Astrocyte of the hippocampus (primary cell): Measurements from ENCODE around the gene CRIM1.
A peak's percentile ranks its signal among the peaks of the same experiment; 100 is the strongest.

ENCODE experiments used
- DNase-seq: peaks from one replicate; pipeline ENCODE4 v3.0.0; 2011; ENCODE audit warnings: low read depth, low spot score

The CRIM1 gene

DNA sequence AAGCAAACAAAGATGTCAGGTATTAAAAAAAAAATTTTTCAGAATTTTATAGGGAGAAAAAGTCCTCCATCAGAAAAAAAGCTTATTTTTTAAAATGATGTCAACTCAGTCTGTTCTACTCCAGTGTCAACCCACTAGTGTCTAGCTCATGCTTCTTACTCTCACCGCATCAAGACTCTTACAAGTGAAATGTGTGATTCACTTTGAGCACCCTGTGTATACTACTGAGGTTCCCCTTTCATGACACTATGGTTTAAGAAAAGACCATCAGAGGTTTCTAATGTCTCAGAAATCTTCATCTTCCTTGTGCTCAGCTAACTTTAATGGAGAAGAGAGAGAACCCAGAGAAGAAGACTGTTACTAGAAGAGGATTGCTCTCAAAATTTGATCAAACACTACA is 199.0 kb downstream of the CRIM1 start:
- DNase-seq: no peak

DNA sequence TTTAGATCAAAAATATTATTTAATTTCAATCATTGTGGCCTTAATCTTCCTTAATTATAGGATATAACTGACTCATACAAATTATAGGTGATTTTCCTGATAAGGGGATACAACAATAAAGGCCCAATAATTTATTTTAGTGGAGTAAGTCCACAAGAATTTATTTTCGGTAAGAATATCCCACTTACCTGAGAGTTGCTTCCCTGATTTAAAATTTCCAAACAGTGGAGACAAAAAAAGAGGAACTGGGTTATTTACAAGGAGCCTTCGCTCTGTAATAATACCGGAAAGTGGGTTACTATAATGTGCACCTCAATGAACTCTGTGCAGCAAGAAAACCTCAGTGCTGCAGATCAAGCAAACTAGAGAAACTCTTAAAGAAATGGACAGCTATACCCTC is 200.2 kb downstream of the CRIM1 start:
- no peak for DNase-seq

DNA sequence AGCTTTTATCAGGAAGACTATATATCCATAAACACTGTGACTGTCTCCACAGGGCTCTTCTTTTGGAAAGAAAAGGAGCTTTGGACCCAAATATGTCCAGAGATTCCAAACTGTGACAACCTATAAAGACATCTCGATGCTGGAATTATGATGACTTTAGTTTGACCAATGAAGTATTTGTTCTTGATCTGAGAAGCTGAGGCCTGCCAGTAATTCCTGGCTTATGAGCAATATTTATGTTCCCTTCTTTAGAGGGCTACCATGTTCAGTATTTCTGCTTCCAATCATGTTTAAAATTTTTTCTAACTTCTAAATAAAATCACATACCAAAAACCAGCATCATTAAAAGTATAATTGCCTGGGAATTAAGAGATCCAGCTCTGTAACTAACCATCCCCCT is 201.3 kb downstream of the CRIM1 start:
- peak; percentile 67 for DNase-seq

DNA sequence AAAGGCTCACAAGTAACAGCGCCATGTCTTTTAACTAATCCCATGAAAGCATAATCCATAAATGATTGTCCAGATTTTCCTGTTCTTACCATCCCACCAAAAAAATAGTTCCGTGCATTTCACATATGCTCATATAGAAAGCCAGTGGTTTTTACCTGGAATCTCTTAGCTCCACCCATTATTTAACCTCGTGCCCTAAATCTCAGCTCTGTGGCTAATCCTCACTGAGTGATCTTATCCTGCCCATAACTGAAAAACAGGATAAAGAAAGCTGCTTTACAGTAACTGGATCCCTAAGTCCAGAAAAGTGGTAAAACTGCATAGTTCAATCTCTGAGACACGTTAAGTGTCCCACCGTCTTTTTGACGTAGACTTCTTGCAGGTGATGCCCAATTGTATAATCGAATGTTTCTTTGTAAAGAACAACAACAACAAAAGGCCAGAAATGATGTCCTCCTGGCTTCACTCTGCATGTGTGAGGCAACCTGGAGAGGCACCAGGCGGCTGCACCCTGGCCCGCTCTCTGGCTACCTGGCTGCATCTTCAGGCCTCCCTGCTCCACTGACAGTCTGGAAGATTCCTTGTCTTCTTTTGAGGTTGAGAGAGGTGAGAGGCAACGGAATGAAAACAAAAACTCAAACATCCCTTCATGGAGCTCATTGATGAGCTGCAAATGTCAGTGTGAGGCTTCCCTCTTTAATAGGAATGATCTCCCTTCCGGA is 203.8 kb downstream of the CRIM1 start:
- no peak for DNase-seq

DNA sequence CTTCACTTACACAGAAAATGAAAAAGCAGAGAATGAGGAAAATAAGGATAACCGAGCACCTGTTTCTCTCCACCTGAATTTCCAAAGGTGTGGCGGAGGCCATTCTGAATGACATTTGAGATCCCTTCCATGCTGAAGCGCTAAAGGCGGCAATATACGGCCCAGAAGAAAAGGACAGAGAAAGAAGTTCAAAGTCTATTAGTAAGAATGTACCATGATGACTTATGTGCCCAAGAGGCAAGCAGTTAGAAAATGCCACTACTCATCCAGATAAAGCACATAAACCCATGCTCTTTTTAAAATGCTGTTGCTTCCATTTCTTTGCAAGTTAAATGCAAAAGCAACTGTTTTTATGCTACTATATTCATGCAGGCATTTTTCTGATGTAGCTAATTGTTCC is 205.1 kb downstream of the CRIM1 start:
- DNase-seq: no peak

DNA sequence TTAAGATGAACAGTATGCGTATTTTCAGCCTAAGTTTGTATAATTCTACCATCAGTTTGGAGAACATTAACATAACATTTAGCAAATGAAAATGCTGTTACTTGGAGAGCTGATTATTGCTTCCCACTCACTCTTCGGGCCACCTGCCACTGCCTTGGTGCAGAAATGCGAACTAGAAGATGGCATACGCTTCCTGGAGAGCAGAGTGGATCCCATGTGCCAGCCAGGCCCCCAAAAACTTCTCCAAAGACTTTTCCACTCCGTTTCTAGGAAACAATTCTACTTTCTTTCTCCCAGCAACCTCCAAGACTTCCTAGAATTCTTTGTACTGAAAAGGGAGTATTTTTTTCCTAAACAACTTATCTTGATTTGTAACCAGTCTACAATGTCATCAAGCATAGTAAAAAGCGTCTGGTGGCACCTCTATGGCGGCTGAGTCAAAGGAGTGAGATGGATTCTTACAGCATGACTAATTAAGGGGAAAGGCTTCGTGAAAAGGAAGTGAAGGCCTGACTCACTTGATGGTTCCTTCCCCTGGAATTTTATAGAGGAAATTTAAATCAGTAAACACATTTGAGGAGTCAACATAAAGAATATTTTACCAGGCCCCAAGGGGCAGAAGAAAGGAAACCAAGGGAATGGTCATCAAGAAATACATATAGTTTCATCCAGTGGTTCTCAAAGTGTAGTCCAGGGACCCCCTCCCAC is 205.8 kb downstream of the CRIM1 start:
- DNase-seq: peak; percentile 94

DNA sequence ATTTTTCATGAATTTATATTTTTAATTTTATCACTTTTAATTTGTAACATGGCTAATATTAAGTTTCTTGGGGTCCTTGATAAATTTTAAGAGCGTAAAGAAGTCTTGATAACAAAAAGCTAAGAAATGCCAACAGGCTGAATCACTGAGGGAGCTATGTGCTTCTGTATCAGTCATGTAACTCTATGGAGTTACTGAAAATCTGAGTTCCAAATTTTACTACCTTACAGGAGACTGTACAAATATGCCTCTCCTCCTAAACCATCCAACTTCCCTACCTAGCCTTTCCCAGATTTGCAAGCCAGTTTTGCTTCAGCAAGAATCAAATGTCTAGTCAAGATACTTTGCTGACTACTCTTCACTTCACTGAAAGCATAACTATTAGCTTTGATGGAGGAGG is 206.7 kb downstream of the CRIM1 start:
- peak; percentile 70 for DNase-seq

DNA sequence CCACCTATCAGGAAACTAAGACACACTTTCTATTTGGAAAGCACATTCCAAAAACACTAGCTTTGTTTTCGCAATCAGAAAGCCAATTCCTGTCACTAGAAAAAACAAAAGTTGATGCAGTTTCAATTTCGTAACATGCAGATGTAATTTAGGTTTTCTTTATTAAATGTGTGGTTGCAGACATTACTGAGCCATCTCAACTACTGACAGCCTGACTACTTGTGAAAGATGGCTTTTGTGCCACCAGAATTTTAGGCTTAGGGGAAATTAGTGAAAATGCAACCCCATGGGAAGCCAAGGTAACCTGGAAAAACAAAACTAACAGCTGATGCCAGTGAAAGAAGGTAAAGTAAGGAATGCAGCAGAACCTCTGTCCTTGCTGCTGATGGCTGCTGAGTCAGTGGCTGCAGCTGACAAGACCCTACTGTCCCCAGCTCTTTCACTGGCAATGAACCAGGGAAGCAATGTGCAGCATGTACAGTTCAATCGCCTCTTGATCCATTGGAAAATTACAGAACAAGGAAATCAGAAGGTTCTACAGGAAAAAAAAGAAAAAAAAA is 207.5 kb downstream of the CRIM1 start:
- peak; percentile 41 for DNase-seq

DNA sequence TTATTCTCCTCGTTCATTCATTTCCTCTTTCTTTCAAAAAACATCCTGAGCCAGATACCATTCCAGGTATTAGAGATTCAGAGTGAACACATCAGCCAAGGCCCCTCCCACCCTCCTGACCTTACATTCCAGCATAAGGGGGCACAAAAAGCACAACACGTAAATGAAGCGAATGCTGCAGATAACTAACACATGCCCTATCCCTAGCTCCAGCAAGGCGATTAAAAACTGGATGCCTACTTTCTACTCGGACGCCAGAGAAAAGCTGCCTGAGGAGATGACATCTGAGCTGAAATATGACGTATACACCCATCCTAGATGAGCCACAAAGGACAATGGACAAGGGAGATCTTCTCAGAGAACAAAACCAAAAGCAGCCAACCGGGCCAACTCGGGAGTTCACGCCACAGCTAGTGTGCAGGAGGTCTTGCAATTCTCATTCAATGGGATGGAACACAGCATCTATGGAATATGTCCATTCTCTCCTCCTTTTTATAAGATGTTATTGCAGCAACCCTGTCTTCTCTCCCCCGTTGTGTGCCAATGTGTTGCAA is 208.9 kb downstream of the CRIM1 start:
- no peak for DNase-seq

DNA sequence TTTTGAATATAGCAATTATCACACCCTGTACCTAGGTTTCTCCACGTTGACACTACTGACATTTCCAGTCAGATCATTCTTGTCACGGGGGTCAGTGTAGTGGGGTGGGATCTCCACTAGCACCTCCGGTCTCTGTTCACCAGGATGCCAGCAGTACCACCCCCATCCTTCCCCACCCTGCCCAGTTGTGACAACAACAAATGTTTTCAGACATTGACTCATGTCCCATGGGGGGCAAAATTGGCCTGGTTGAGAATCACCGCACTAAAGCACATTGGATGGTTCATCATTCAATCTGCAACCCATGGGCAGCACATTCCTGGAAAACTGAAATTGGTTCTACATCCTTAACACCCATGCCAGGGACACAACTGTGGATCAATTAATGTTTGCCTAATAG is 210.1 kb downstream of the CRIM1 start:
- no peak for DNase-seq

DNA sequence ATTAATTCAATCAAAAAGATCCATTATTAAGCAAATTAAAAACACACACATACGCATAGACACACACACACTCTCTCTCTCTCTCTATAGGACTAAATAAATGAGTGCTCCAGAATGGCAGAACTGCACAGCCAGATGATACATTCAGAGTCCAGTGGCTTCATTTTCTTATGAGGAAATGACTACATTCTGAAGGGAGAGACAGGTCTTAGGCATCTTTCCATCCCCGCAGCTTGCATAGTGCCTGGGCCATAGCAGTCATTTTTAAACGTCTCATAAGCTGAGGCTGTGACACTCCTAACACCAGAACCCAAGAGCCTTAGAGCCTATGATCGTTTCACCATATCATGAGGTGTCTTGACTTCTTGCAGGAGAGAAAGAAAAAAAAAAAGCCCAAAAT is 211.3 kb downstream of the CRIM1 start:
- DNase-seq: no peak

DNA sequence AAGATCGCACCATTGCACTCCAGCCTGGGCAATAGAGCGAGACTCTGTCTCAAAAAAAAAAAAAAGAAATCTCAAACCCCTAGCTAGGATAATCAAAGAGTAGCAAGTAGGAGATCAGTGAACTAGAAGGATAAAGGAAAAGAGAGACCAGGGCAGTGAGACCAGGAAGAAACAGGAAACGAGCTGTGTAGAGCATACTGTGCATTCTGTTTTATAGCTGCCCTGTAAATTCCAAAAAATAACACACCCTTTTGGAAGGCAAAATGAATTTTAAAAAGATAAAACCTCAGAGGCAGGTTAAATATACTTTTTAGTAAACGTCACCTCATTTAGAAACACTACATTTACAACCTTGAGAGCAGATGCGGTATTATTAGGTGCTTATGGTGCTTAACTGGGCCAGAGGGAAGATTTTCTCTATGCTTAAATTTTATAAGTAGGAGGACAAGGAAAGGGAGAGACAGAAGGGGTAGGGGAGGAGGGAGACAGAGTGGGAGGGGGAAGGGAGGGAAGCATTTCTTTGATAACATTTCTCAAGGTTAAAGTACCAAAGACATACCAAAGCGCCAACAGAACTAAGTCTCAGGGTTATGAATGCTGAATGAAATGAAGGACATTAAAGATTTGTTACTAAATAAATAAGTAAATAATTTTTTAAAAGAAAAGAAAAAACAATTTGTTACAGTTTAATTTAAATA is 212.3 kb downstream of the CRIM1 start:
- no peak for DNase-seq

DNA sequence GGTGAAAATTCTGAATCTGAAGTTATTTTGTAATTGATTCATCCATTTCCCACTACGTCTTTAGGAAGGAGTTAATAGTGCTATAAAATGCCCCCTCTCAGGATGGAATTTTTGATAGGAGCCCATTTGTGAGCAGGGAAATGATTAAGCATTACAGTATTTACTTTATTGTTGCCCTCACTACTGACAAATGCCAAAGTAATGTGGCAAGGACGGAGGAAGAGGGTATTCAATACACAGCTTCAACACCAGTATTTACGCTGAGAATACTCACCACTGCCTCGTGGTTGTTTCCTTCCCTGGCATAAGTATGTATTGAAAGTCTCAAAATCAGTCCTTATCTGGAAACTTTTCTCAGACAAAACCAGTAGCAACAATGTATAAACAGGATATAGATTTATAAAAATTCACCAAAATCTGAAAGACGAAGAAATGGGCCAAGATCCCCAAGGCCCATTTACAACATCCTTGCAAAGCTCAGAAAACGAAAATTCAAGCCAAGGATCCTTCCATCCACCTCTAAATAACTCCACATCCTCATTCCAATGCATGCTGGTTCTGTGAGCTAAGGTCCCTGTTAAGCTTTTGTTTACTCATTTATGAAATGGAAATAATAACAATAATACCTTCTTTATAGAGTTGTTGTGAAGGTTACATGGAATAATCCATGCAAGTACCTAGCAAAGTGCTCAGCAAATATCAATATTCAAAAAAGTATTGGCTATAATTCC is 213.1 kb downstream of the CRIM1 start:
- peak; percentile 73 for DNase-seq

DNA sequence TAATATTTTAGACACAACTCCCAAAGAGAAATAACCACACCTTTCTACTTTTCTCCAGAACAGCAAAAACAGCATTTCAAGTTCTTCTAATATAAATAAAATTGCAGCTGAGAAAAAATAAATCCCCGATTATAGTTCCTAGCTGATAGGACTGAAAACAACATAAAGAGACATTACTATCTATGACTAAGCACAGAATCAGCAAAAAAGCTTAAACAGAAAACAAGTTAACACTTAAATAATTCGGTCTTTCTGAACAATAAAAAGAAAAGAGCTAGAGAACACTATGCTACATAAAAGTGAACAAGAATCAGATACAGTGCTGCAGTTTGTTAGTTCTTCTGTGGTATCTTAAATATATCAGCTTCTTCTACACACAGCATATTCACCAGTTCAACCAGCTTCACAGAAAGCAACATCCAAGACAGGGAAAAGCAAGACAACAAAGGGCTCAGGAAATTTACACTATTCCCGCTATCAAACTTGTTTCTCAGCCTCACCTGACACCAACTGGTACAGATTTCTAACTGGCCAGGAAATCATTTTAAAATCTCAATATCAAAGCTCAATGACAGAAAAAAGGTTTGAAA is 213.8 kb downstream of the CRIM1 start:
- DNase-seq: peak; percentile 56

DNA sequence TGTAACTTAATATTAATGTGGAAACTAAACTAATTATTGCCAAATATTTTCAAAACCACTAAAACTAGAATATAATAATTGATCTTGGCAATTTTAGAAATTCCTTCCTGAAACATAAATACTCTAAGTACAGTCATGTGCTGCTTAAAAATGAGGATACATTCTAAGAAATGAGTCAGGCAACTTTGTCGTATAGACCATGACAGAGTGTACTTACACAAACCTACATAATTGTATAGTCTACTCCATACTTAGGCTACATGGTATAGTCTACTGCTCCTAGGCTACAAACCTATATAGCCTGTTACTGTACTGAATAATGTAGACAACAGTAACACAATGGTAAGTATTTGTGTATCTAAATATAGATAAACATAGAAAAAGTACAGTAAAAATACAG is 214.8 kb downstream of the CRIM1 start:
- no peak for DNase-seq

DNA sequence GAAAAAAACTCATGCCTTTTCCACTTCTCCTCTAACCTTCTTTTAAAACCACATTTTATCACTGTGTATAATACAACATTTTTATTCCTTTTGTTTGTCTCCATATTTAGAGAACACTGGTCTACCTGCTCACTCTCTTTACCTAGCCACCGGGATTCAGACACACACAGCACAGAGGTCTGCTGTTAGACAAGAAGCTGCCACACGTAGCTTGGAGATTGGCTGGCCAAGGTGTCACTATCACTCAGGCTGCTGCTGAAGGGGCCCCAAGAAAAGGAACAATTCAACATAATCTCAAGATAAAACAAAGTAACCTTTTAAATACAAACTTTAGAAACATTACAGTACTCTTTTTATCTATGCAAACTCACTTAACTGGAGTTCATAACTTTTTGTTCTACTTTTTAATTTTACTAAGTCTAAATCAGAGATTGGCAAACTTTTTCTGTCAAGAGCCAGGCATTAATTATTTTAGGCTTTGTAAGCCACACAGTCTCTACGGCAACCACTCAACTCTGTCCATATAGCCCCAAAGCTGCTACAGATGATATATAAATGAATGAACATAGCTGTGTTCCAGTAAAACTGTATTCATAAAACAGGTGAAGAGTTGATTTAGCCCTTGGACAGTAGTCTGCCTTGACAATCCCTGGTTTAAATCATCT is 216.6 kb downstream of the CRIM1 start:
- no peak for DNase-seq

DNA sequence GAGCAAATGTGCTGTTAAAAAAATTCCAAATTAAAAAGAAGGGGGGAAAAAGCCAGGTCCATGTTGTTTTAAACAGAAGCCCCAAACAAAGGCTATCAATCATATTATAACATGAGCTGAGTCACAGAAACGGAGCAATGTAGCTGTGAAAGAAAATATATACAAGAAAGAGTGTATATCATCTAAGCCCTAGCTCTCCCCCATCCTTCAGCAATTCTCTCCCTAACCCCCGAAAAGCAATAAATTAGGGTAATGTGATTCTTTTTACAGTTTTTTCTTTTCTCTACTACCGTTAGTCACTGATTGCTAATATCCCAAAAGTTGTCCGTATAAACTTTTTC is 217.1 kb downstream of the CRIM1 start:
- DNase-seq: no peak

DNA sequence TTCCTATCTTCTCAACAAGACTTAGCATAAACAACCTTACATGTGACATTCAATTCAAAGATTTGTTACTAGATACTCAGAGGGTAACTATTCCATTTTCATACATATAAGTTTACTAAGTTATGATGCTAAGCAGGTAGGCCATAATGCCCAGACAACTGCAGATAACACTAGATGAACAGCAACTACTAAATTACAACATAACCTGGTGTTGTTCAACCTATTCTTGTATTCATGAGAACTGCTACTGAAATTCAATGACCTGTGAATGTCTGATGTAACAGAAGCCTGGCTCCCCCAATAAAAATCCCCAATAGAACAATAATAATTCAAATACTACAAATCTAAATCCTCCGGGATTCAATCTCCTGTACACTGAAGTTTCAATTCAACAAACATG is 217.6 kb downstream of the CRIM1 start:
- no peak for DNase-seq

DNA sequence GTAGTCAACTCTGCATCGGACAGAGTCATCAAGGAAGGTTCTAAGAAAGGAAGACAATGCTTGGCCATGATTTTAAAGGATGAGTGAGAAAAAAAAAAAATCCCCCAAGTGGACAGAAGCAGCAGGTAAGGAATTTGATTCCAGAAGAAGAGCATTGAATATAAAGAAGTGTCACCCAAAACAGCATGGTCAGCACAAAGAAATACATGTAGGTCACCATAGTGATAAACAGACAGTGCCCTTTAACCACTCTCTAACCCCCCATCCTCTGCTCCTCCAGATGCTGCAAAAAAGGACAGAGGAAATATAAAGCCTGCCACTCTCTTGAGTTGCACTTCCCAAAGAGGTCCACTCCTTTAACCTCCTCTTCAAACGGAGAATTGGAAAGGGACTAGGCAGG is 219.0 kb downstream of the CRIM1 start:
- no peak for DNase-seq

DNA sequence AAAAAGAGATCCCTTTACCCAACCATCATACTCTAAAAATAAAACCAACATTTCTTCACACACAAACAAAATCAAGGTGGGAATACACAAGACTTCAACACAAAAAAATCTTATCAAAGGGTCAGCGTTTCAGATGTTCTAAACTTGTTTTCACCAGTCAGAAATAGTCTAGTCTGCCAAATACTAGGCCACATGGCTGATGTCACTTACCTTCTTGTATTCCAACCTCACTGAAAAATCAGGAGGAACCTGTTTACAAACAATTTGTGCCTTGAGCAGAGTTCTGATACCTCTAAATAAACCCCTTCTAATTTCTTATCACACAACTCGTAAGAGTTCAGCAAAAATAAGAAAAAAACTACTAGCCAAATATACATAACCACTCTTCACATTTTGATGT is 222.3 kb downstream of the CRIM1 start:
- DNase-seq: no peak
